GM06990 (cell line): ENCODE measurements around the gene POLG2.

Experiments
- DNase-seq: peaks from one replicate; pipeline ENCODE4 v3.0.0-alpha.2; 2011; ENCODE audit not compliant: insufficient read length; ENCODE audit errors: extremely low read depth
- H3K27me3 ChIP-seq: replicated peaks from 2 replicates; pipeline ENCODE4 v1.6.0; 2011; ENCODE audit warnings: low read length; ENCODE audit not compliant: control insufficient read depth, insufficient read depth
- H3K36me3 ChIP-seq: 2 replicates; pipeline ENCODE4 v1.5.1; 2011; ENCODE audit warnings: low read length; ENCODE audit not compliant: control insufficient read depth, insufficient read depth
- H3K4me3 ChIP-seq: replicated peaks from 2 replicates; pipeline ENCODE4 v1.5.1; 2011; ENCODE audit warnings: low read depth, mild to moderate bottlenecking, control low read depth, low read length
- CTCF ChIP-seq: IDR thresholded peaks from 2 replicates; pipeline ENCODE4 v1.5.1; 2011; ENCODE audit warnings: low read length, control low read depth, mild to moderate bottlenecking, inconsistent platforms; ENCODE audit not compliant: insufficient read depth, poor library complexity, severe bottlenecking

Gene POLG2

DNA sequence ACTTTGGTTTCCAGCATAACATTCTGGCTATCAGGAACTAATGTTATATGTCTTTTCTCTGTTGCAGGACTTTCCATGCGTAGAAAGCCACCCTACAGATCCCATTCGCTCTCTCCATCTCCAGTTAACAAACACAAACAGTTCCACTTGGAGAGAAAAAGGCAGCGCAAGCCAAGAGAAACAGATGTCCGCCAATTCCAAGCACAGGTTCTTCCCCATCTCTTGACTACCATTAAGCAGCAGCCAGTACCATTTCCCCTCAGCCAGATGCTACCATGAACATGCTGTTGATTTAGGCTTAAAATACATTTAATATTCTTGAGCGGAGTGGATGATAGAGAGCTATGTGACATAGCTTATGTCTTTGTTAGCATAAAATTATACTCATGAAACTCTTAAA is 32.4 kb upstream of the POLG2 start:
- H3K27me3 ChIP-seq: no peaks in the 10 kb centered on the region
- TF ChIP-seq CTCF: no peak
- no peak overlapping the region for H3K4me3 ChIP-seq
- DNase-seq: no peak
- H3K36me3 ChIP-seq: peaks cover 18% of the 10 kb centered on the region

- DNase-seq: no peak
- no peaks in the 10 kb centered on the region for H3K27me3 ChIP-seq
Measured at GRCh38 chr17:64527914-64528313, 31.1 kb upstream of the POLG2 start.

GRCh38 chr17:64520359-64520758 is 23.5 kb upstream of the POLG2 start:
- Histone ChIP-seq H3K4me3 (no peak overlapping the region), H3K36me3 (peaks cover 2% of the 10 kb centered on the region), H3K27me3 (no peaks in the 10 kb centered on the region)
- TF ChIP-seq CTCF: no peak
- DNase-seq: no peak

More at GRCh38 chr17:64527914-64528313, 31.1 kb upstream of the POLG2 start:
- no peak overlapping the region for H3K4me3 ChIP-seq
- TF ChIP-seq CTCF: no peak
- H3K36me3 ChIP-seq: peaks cover 13% of the 10 kb centered on the region

DNA sequence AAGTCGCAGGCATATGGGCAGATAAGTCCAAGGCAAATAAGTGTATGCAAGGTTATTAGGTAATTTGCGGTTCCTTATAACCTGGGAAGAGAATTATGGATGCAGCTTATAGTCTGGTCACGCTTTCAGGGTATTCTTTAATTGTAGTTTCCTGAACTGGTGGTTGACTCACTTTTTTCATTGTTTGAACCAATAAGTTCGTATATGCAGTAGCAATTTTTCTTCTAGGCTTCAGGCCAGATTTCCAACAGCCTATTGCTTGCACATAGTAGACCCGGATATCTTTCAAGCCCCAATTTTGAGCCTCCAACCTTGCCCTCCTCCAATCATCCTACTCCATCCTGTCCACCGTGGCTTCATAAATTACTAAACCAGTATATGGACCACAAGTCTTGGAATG is 22.7 kb upstream of the POLG2 start:
- peaks cover 2% of the 10 kb centered on the region for H3K36me3 ChIP-seq
- no peaks in the 10 kb centered on the region for H3K27me3 ChIP-seq
- no peak overlapping the region for H3K4me3 ChIP-seq
- DNase-seq: no peak
- no peak for TF ChIP-seq CTCF

DNA sequence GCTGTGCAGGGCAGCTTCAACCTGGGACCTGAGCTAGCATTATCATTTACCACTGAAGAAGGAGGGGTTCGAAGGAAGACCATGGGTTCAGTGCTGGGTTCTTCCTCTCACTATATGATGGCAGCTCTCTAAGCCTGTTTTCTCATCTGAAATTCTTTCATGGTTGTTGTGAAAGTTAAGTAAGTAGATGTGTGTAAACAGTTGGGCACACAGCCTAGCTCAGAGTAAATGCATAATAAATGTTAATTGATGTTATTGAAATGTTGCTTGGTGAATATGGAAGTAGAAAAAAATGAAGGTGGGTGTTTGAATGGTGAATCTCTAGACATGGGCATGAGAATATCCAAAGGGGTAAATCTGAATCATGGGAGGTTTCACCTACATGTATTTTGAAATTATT is 19.0 kb upstream of the POLG2 start:
- H3K4me3 ChIP-seq: no peak overlapping the region
- DNase-seq: no peak
- no peaks in the 10 kb centered on the region for H3K27me3 ChIP-seq
- no peak for TF ChIP-seq CTCF
- no peaks in the 10 kb centered on the region; the same call in 1 of the 2 replicates for H3K36me3 ChIP-seq

- no peaks in the 10 kb centered on the region for H3K27me3 ChIP-seq
- no peaks in the 10 kb centered on the region; the same call in none of the 2 replicates for H3K36me3 ChIP-seq
- H3K4me3 ChIP-seq: no peak overlapping the region
- DNase-seq: no peak
- TF ChIP-seq CTCF: no peak
Measured at GRCh38 chr17:64515419-64515818, 18.6 kb upstream of the POLG2 start.
